Osteoblast (primary cell): Measurements from ENCODE around the gene FMNL1. TPM values are rescaled to one million over a fixed set of nuclear protein-coding genes. Genes with fewer than 3 reads are reported as not detected.

Source experiments
- DNase-seq: peaks from one replicate; pipeline ENCODE4 v3.0.0; 2011; ENCODE audit warnings: low spot score, mixed read lengths; ENCODE audit not compliant: insufficient read length; ENCODE audit errors: missing footprints
- H2AFZ ChIP-seq: 2 replicates; pipeline ENCODE4 v1.6.0; 2011; ENCODE audit warnings: mild to moderate bottlenecking, low read length
- H3K27ac ChIP-seq: 2 replicates; pipeline ENCODE4 v1.5.1; 2011; ENCODE audit warnings: mild to moderate bottlenecking, low read depth, low read length, moderate library complexity
- H3K27me3 ChIP-seq: 2 replicates; pipeline ENCODE4 v1.6.0; 2012; ENCODE audit warnings: mild to moderate bottlenecking, control low read depth, inconsistent platforms, low read length, moderate library complexity; ENCODE audit not compliant: insufficient read depth
- H3K36me3 ChIP-seq: 2 replicates; pipeline ENCODE4 v1.5.1; 2011; ENCODE audit warnings: mild to moderate bottlenecking, low read length, control low read depth, moderate library complexity; ENCODE audit not compliant: insufficient read depth
- H3K4me1 ChIP-seq: 2 replicates; pipeline ENCODE4 v1.5.1; 2011; ENCODE audit warnings: mild to moderate bottlenecking, low read length, control low read depth, moderate library complexity; ENCODE audit not compliant: insufficient read depth
- H3K4me2 ChIP-seq: 2 replicates; pipeline ENCODE4 v1.6.0; 2011; ENCODE audit warnings: mild to moderate bottlenecking, low read length; ENCODE audit not compliant: insufficient read depth
- H3K4me3 ChIP-seq: fragments of 200-600 bp; sonication (generic); 3 replicates; pipeline ENCODE4 v1.5.1; 2012; ENCODE audit warnings: mild to moderate bottlenecking, low read length, inconsistent platforms; ENCODE audit not compliant: insufficient read depth
- H3K79me2 ChIP-seq: 2 replicates; pipeline ENCODE4 v1.6.0; 2012; ENCODE audit warnings: mild to moderate bottlenecking, low read length, control low read depth, inconsistent platforms; ENCODE audit not compliant: insufficient read depth
- H3K9me3 ChIP-seq: 2 replicates; pipeline ENCODE4 v1.5.1; 2011; ENCODE audit warnings: low read depth, low read length, control low read depth
- H4K20me1 ChIP-seq: 2 replicates; pipeline ENCODE4 v1.6.0; 2012; ENCODE audit warnings: mild to moderate bottlenecking, low read length, control low read depth; ENCODE audit not compliant: insufficient read depth
- CTCF ChIP-seq: IDR thresholded peaks from 2 replicates; pipeline ENCODE4 v1.5.1; 2011; ENCODE audit warnings: mild to moderate bottlenecking, low read depth, low read length, moderate library complexity; ENCODE audit errors: extremely low read depth
- total RNA-seq: library from RNA; depleted of rRNA; stranded (reverse); fragments of >200 nt; gene quantifications from 2 replicates; pipeline ENCODE4 v1.2.3, GENCODE V29; 2012

Gene FMNL1
- total RNA-seq, 1 donor, result 3.6 TPM

- DNase-seq, result peak; percentile 77
- Histone ChIP-seq H3K79me2 (no peaks in the 10 kb centered on the region), H3K4me2 (no peak overlapping the region), H3K27me3 (no peaks in the 10 kb centered on the region), H3K4me3 (no peak overlapping the region), H3K36me3 (no peaks in the 10 kb centered on the region), H3K27ac (no peak overlapping the region), H2AFZ (no peak overlapping the region), H3K4me1 (peaks cover 34% of the 10 kb centered on the region), H4K20me1 (no peaks in the 10 kb centered on the region), H3K9me3 (no peaks in the 10 kb centered on the region)
- TF ChIP-seq CTCF, result no peak
Measured at GRCh38 chr17:45233423-45233924, 11.8 kb downstream of the FMNL1 start.

GRCh38 chr17:45234641-45235415 lies 13.1 kb downstream of the FMNL1 start:
- no peaks in the 10 kb centered on the region for H3K27me3 ChIP-seq
- no peaks in the 10 kb centered on the region for H3K9me3 ChIP-seq
- H3K4me2 ChIP-seq, result no peak overlapping the region
- peak; percentile 67 for DNase-seq
- TF ChIP-seq CTCF, result peak; percentile 14
- H4K20me1 ChIP-seq, result no peaks in the 10 kb centered on the region
- no peaks in the 10 kb centered on the region for H3K36me3 ChIP-seq
- no peaks in the 10 kb centered on the region for H3K79me2 ChIP-seq
- no peak overlapping the region for H3K27ac ChIP-seq
- H3K4me1 ChIP-seq, result peaks cover 27% of the 10 kb centered on the region
- H2AFZ ChIP-seq, result no peak overlapping the region
- H3K4me3 ChIP-seq, result no peak overlapping the region

GRCh38 chr17:45235416-45236281 lies 14.0 kb downstream of the FMNL1 start:
- Histone ChIP-seq H3K4me2 (no peak overlapping the region), H3K4me3 (no peak overlapping the region), H3K79me2 (no peaks in the 10 kb centered on the region), H3K9me3 (no peaks in the 10 kb centered on the region), H3K36me3 (no peaks in the 10 kb centered on the region), H3K27ac (no peak overlapping the region), H3K4me1 (peaks cover 25% of the 10 kb centered on the region), H3K27me3 (peaks cover 2% of the 10 kb centered on the region), H2AFZ (no peak overlapping the region), H4K20me1 (no peaks in the 10 kb centered on the region)
- peak; percentile 85 for TF ChIP-seq CTCF
- peak; percentile 98 for DNase-seq

DNA sequence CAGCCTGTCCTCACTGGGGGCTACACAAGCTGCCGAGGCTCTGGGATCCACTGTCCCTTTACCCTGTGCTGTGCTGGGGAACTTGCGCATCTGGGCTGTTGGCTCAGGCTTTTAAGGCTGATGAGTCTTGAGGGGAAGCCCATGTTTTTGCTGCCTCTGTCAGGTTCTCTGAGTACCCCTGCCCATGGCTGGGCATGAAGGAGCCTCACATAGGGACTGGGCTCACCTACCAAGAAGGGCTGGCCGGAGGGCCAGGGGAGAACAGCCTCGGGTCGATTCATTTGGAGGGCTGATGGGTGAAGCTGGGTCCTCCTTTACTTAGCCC lies 14.6 kb downstream of the FMNL1 start:
- no peak overlapping the region for H3K4me2 ChIP-seq
- TF ChIP-seq CTCF, result no peak
- peaks cover 8% of the 10 kb centered on the region for H3K27me3 ChIP-seq
- H4K20me1 ChIP-seq, result no peaks in the 10 kb centered on the region
- H3K36me3 ChIP-seq, result no peaks in the 10 kb centered on the region
- H3K4me1 ChIP-seq, result peaks cover 23% of the 10 kb centered on the region
- no peak overlapping the region for H3K4me3 ChIP-seq
- H2AFZ ChIP-seq, result no peak overlapping the region
- no peaks in the 10 kb centered on the region for H3K9me3 ChIP-seq
- H3K27ac ChIP-seq, result no peak overlapping the region
- peak; percentile 43 for DNase-seq
- no peaks in the 10 kb centered on the region for H3K79me2 ChIP-seq
